GM23338 (cell line): ENCODE results near the gene DESI1. TPM values are rescaled to one million over a fixed set of nuclear protein-coding genes. Genes with fewer than 3 reads are reported as not detected.
"Not testable (repeated sequence)": the region's sequence is repeated elsewhere in the genome, so short reads cannot be mapped to it uniquely, and the experiment has no call there.

ENCODE experiments used
- ATAC-seq: fragments of 200-7000 bp; cut with Tn5 transposase; 3 replicates; pipeline ENCODE4 v1.9.1; 2020
- DNase-seq: peaks from one replicate; pipeline ENCODE4 v3.0.0-alpha.2; 2015; ENCODE audit warnings: low spot score
- H2AFZ ChIP-seq: fragments of 200-600 bp; sonication (generic); 2 replicates; pipeline ENCODE4 v1.8.0; 2016; ENCODE audit warnings: antibody characterized with exemption, mild to moderate bottlenecking, moderate library complexity
- H3F3A ChIP-seq: fragments of 200-600 bp; sonication (generic); replicated peaks from 2 replicates; pipeline ENCODE4 v1.8.0; 2017; ENCODE audit warnings: antibody characterized with exemption, mixed run types, low read depth
- H3K27ac ChIP-seq: fragments of 200-600 bp; sonication (generic); 2 replicates; pipeline ENCODE4 v1.6.1; 2016; ENCODE audit warnings: low read depth
- H3K27me3 ChIP-seq: fragments of 200-600 bp; sonication (generic); 2 replicates; pipeline ENCODE4 v1.8.0; 2016; ENCODE audit warnings: mild to moderate bottlenecking, mixed run types, moderate library complexity; ENCODE audit not compliant: insufficient read depth
- H3K36me3 ChIP-seq: fragments of 200-600 bp; sonication (generic); 2 replicates; pipeline ENCODE4 v1.8.0; 2016; ENCODE audit warnings: mild to moderate bottlenecking; ENCODE audit not compliant: insufficient read depth
- H3K4me1 ChIP-seq: fragments of 200-600 bp; sonication (generic); 2 replicates; pipeline ENCODE4 v1.8.0; 2016; ENCODE audit warnings: mild to moderate bottlenecking, moderate library complexity; ENCODE audit not compliant: insufficient read depth
- H3K4me2 ChIP-seq: fragments of 200-600 bp; sonication (generic); 2 replicates; pipeline ENCODE4 v1.7.1; 2017; ENCODE audit warnings: mixed run types
- H3K4me3 ChIP-seq: fragments of 200-600 bp; sonication (generic); 2 replicates; pipeline ENCODE4 v1.6.1; 2016; ENCODE audit warnings: mixed run types
- H3K79me2 ChIP-seq: fragments of 200-600 bp; sonication (generic); replicated peaks from 2 replicates; pipeline ENCODE4 v1.8.0; 2017; ENCODE audit warnings: mild to moderate bottlenecking; ENCODE audit not compliant: insufficient read depth
- H3K9me2 ChIP-seq: fragments of 200-600 bp; sonication (generic); 2 replicates; pipeline ENCODE4 v1.8.0; 2017; ENCODE audit not compliant: insufficient read depth
- H4K20me1 ChIP-seq: fragments of 200-600 bp; sonication (generic); replicated peaks from 2 replicates; pipeline ENCODE4 v1.8.0; 2017; ENCODE audit warnings: mild to moderate bottlenecking; ENCODE audit not compliant: insufficient read depth
- H3K27ac Mint-ChIP-seq: 2 replicates; pipeline ENCODE4 v1.8.0; 2020; ENCODE audit warnings: inconsistent platforms, mild to moderate bottlenecking, moderate library complexity, mixed read lengths
- H3K27me3 Mint-ChIP-seq: 3 replicates; pipeline ENCODE4 v1.8.0; 2022; ENCODE audit warnings: low read depth, mild to moderate bottlenecking, moderate library complexity, mixed read lengths, inconsistent platforms; ENCODE audit not compliant: insufficient read depth, poor library complexity
- H3K36me3 Mint-ChIP-seq: 3 replicates; pipeline ENCODE4 v1.8.0; 2021; ENCODE audit warnings: low read depth, mild to moderate bottlenecking, inconsistent platforms, moderate library complexity, mixed read lengths
- H3K4me1 Mint-ChIP-seq: 3 replicates; pipeline ENCODE4 v1.8.0; 2020; ENCODE audit warnings: mild to moderate bottlenecking, inconsistent platforms, mixed read lengths
- H3K4me3 Mint-ChIP-seq: 3 replicates; pipeline ENCODE4 v1.8.0; 2021; ENCODE audit warnings: moderate library complexity, mild to moderate bottlenecking, inconsistent platforms, mixed read lengths
- H3K9me3 Mint-ChIP-seq: 3 replicates; pipeline ENCODE4 v1.8.0; 2020; ENCODE audit warnings: moderate library complexity, mild to moderate bottlenecking, inconsistent platforms, mixed read lengths
- EZH2 ChIP-seq: fragments of 200-600 bp; sonication (generic); IDR thresholded peaks from one replicate; pipeline ENCODE4 v1.8.0; 2017; ENCODE audit warnings: antibody characterized with exemption, mild to moderate bottlenecking, low read depth; ENCODE audit not compliant: unreplicated experiment
- JUNB ChIP-seq: IDR thresholded peaks from one replicate; pipeline ENCODE4 v1.6.1; 2016; ENCODE audit warnings: antibody characterized with exemption; ENCODE audit not compliant: unreplicated experiment
- NANOG ChIP-seq: IDR thresholded peaks from 2 replicates; pipeline ENCODE4 v1.6.1; 2016; ENCODE audit warnings: antibody characterized with exemption, borderline replicate concordance
- ZNF114 ChIP-seq: fragments of 250-450 bp; sonication (Bioruptor Pico); IDR thresholded peaks from 2 replicates; pipeline ENCODE4 v1.5.0; 2020; ENCODE audit warnings: mild to moderate bottlenecking, moderate library complexity
- ZNF331 ChIP-seq: fragments of 250-450 bp; sonication (Bioruptor Pico); IDR thresholded peaks from 2 replicates; pipeline ENCODE4 v1.5.0; 2020; ENCODE audit warnings: low read depth, mild to moderate bottlenecking, moderate library complexity
- polyA plus RNA-seq: library from polyadenylated mRNA; unstranded; fragments of >200 nt; fragmentation: Nextera tagmentation; extraction: Ambion mirVana; gene quantifications from 2 replicates; pipeline ENCODE4 v1.2.1, GENCODE V29; 2016
- total RNA-seq: library from RNA; depleted of rRNA; stranded (reverse); fragments of >200 nt; shearing (Covaris generic); gene quantifications from 2 replicates; pipeline ENCODE4 v1.2.3, GENCODE V29; 2014
- TF ChIP-seq, protein P1 (sequence below): fragments of 250-450 bp; sonication (Bioruptor Pico); IDR thresholded peaks from 2 replicates; pipeline ENCODE4 v1.5.0; 2020; ENCODE audit warnings: mild to moderate bottlenecking, moderate library complexity
- TF ChIP-seq, protein P2 (sequence below): IDR thresholded peaks from 2 replicates; pipeline ENCODE4 v1.6.1; 2016; ENCODE audit warnings: antibody characterized with exemption
- TF ChIP-seq, protein P3 (sequence below), 2 experiments: fragments of 200-600 bp in 1 of 2; sonication (generic) in 1 of 2; conservative IDR thresholded peaks; 2 replicates each; pipeline versions ENCODE4 v1.5.1 to v1.6.1; 2016 to 2017; ENCODE audit warnings: antibody characterized with exemption in 2 of 2, low read depth in 2 of 2, mild to moderate bottlenecking in 2 of 2, moderate library complexity in 1 of 2

Gene DESI1
- total and polyA plus RNA-seq, 2 experiments from 2014 or later = 33.7 to 53.8 TPM

DNA sequence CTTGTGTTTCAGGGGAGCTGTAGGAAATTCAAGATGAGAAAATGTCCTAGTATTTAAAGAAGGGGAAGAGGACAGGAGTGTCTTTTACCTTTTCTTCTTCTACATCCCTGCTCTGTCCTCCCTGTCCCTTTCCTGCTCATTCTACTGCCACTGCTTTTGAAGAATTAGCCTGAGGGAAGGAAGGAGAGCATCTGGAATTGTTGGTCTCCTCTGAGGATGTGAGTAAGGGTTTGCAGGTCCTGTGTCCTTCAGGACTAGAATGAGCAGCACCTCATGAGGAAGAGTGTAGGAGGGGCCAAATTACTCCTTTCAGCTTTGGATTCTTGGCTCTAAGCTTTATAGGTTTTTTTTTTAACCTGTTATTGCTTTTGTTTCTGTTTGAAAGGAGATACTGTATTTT is 43.6 kb upstream of the DESI1 start:
- H3K4me3 ChIP-seq = no peak overlapping the region
- peaks cover 14% of the 10 kb centered on the region for H3K4me1 ChIP-seq
- no peaks in the 10 kb centered on the region for H3K27me3 ChIP-seq
- H2AFZ ChIP-seq = no peak overlapping the region
- Mint-ChIP-seq H3K36me3 (peaks cover 52% of the 10 kb centered on the region), H3K27ac (no peak overlapping the region), H3K4me3 (no peak overlapping the region), H3K9me3 (no peaks in the 10 kb centered on the region), H3K4me1 (peaks cover 12% of the 10 kb centered on the region), H3K27me3 (peaks cover 17% of the 10 kb centered on the region)
- peaks cover 38% of the 10 kb centered on the region for H3F3A ChIP-seq
- H3K27ac ChIP-seq = peak overlapping the region; percentile 56
- peaks cover 17% of the 10 kb centered on the region for H4K20me1 ChIP-seq
- no peaks in the 10 kb centered on the region for H3K9me2 ChIP-seq
- TF ChIP-seq ZNF114 (CRISPR knock-in tag) (no peak), NANOG (no peak), EZH2 (no peak), ZNF331 (CRISPR knock-in tag) (no peak), JUNB (no peak)
- TF ChIP-seq, protein P1, sequence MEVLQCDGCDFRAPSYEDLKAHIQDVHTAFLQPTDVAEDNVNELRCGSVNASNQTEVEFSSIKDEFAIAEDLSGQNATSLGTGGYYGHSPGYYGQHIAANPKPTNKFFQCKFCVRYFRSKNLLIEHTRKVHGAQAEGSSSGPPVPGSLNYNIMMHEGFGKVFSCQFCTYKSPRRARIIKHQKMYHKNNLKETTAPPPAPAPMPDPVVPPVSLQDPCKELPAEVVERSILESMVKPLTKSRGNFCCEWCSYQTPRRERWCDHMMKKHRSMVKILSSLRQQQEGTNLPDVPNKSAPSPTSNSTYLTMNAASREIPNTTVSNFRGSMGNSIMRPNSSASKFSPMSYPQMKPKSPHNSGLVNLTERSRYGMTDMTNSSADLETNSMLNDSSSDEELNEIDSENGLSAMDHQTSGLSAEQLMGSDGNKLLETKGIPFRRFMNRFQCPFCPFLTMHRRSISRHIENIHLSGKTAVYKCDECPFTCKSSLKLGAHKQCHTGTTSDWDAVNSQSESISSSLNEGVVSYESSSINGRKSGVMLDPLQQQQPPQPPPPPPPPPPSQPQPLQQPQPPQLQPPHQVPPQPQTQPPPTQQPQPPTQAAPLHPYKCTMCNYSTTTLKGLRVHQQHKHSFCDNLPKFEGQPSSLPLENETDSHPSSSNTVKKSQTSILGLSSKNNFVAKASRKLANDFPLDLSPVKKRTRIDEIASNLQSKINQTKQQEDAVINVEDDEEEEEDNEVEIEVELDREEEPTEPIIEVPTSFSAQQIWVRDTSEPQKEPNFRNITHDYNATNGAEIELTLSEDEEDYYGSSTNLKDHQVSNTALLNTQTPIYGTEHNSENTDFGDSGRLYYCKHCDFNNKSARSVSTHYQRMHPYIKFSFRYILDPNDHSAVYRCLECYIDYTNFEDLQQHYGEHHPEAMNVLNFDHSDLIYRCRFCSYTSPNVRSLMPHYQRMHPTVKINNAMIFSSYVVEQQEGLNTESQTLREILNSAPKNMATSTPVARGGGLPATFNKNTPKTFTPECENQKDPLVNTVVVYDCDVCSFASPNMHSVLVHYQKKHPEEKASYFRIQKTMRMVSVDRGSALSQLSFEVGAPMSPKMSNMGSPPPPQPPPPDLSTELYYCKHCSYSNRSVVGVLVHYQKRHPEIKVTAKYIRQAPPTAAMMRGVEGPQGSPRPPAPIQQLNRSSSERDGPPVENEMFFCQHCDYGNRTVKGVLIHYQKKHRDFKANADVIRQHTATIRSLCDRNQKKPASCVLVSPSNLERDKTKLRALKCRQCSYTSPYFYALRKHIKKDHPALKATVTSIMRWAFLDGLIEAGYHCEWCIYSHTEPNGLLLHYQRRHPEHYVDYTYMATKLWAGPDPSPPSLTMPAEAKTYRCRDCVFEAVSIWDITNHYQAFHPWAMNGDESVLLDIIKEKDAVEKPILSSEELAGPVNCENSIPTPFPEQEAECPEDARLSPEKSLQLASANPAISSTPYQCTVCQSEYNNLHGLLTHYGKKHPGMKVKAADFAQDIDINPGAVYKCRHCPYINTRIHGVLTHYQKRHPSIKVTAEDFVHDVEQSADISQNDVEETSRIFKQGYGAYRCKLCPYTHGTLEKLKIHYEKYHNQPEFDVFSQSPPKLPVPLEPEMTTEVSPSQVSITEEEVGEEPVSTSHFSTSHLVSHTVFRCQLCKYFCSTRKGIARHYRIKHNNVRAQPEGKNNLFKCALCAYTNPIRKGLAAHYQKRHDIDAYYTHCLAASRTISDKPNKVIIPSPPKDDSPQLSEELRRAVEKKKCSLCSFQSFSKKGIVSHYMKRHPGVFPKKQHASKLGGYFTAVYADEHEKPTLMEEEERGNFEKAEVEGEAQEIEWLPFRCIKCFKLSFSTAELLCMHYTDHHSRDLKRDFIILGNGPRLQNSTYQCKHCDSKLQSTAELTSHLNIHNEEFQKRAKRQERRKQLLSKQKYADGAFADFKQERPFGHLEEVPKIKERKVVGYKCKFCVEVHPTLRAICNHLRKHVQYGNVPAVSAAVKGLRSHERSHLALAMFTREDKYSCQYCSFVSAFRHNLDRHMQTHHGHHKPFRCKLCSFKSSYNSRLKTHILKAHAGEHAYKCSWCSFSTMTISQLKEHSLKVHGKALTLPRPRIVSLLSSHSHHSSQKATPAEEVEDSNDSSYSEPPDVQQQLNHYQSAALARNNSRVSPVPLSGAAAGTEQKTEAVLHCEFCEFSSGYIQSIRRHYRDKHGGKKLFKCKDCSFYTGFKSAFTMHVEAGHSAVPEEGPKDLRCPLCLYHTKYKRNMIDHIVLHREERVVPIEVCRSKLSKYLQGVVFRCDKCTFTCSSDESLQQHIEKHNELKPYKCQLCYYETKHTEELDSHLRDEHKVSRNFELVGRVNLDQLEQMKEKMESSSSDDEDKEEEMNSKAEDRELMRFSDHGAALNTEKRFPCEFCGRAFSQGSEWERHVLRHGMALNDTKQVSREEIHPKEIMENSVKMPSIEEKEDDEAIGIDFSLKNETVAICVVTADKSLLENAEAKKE (CRISPR knock-in tag) = no peak
- TF ChIP-seq, protein P2, sequence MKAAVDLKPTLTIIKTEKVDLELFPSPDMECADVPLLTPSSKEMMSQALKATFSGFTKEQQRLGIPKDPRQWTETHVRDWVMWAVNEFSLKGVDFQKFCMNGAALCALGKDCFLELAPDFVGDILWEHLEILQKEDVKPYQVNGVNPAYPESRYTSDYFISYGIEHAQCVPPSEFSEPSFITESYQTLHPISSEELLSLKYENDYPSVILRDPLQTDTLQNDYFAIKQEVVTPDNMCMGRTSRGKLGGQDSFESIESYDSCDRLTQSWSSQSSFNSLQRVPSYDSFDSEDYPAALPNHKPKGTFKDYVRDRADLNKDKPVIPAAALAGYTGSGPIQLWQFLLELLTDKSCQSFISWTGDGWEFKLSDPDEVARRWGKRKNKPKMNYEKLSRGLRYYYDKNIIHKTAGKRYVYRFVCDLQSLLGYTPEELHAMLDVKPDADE = no peak
- TF ChIP-seq, protein P3, sequence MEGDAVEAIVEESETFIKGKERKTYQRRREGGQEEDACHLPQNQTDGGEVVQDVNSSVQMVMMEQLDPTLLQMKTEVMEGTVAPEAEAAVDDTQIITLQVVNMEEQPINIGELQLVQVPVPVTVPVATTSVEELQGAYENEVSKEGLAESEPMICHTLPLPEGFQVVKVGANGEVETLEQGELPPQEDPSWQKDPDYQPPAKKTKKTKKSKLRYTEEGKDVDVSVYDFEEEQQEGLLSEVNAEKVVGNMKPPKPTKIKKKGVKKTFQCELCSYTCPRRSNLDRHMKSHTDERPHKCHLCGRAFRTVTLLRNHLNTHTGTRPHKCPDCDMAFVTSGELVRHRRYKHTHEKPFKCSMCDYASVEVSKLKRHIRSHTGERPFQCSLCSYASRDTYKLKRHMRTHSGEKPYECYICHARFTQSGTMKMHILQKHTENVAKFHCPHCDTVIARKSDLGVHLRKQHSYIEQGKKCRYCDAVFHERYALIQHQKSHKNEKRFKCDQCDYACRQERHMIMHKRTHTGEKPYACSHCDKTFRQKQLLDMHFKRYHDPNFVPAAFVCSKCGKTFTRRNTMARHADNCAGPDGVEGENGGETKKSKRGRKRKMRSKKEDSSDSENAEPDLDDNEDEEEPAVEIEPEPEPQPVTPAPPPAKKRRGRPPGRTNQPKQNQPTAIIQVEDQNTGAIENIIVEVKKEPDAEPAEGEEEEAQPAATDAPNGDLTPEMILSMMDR (conservative IDR thresholded peaks at IDR 0.05; ENCODE audit: low read depth in 2 of 2) = no peak
- ATAC-seq = no peak
- H3K79me2 ChIP-seq = 0 out of 2 replicates have a peak, but pooled peaks cover 3% of the 10 kb centered on the region
- DNase-seq = no peak
- H3K4me2 ChIP-seq = no peak overlapping the region
- peaks cover 42% of the 10 kb centered on the region for H3K36me3 ChIP-seq

DNA sequence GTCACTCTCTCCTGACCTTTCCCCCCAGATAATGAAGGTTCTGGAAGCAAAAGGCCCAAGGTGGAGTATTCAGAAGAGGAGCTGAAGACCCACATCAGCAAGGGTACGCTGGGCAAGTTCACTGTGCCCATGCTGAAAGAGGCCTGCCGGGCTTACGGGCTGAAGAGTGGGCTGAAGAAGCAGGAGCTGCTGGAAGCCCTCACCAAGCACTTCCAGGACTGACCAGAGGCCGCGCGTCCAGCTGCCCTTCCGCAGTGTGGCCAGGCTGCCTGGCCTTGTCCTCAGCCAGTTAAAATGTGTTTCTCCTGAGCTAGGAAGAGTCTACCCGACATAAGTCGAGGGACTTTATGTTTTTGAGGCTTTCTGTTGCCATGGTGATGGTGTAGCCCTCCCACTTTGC is 42.8 kb upstream of the DESI1 start:
- Histone ChIP-seq H3K27ac (peak overlapping the region; percentile 56), H4K20me1 (peaks cover 17% of the 10 kb centered on the region), H3K4me1 (peaks cover 14% of the 10 kb centered on the region), H3K36me3 (peaks cover 47% of the 10 kb centered on the region), H3F3A (peaks cover 43% of the 10 kb centered on the region)
- not testable (repeated sequence) for H3K27ac Mint-ChIP-seq, H3K4me3 ChIP-seq, H3K4me3 Mint-ChIP-seq, H3K27me3 ChIP-seq, DNase-seq, ATAC-seq, H3K4me1 Mint-ChIP-seq, H3K9me3 Mint-ChIP-seq, H3K4me2 ChIP-seq, H2AFZ ChIP-seq, H3K9me2 ChIP-seq, H3K79me2 ChIP-seq
- Mint-ChIP-seq H3K36me3 (peaks cover 61% of the 10 kb centered on the region), H3K27me3 (peaks cover 13% of the 10 kb centered on the region)
